HepG2 (cell line): ENCODE data around the gene ARID5B. TPM values are rescaled to one million over a fixed set of nuclear protein-coding genes. Genes with fewer than 3 reads are reported as not detected.

Experiments
- ATAC-seq: fragments of 200-7000 bp; cut with Tn5 transposase; 3 replicates; pipeline ENCODE4 v1.9.1; 2020; ENCODE audit warnings: mild to moderate bottlenecking, moderate library complexity
- BruUV-seq: library from RNA; stranded (reverse); fragments of 400-500 nt; replicated peaks from 2 replicates; lab custom pipeline; 2021; lab: Mats Ljungman, UMichigan
- CTCF ChIA-PET: fragments of 300-600 bp; formaldehyde crosslinking; extraction: SDS; loops from one replicate; lab custom pipeline; 2021; ENCODE audit warnings: low total read pairs, inconsistent platforms, low intra/inter-chr PET ratio; lab: Yijun Ruan, JAX
- POLR2A ChIA-PET: fragments of 350-600 bp; sonication (Branson Sonifier 250); formaldehyde crosslinking; loops from one replicate; lab custom pipeline; 2020; ENCODE audit warnings: antibody characterized with exemption, inconsistent platforms; lab: Yijun Ruan, JAX
- DNase-seq: peaks from one replicate; pipeline ENCODE4 v3.0.0-alpha.2; 2015; ENCODE audit warnings: low spot score
- FAIRE-seq: peaks from 3 replicates; lab custom pipeline; 2011; peaks lifted over from hg19 to GRCh38; lab: Jason Lieb, UNC
- H2AFZ ChIP-seq: one replicate; pipeline ENCODE4 v1.6.1; 2011; ENCODE audit warnings: low read length, inconsistent platforms
- H3K27ac ChIP-seq: fragments of 300-600 bp; 3 replicates; pipeline ENCODE4 v1.8.0; 2011; ENCODE audit warnings: mixed run types, mild to moderate bottlenecking, mixed read lengths, low read length, inconsistent platforms; ENCODE audit not compliant: insufficient read depth; ENCODE audit errors: extremely low read length
- H3K27me3 ChIP-seq, 2 experiments: fragments of 200-600 bp in 1 of 2; 2 replicates in 1 of 2; 3 replicates in 1 of 2; pipeline versions ENCODE4 v1.6.0 to v1.8.0; 2011; ENCODE audit warnings: low read length in 2 of 2, mild to moderate bottlenecking in 2 of 2, moderate library complexity in 2 of 2, inconsistent platforms in 1 of 2; ENCODE audit not compliant: insufficient read depth in 2 of 2, control insufficient read depth in 1 of 2
- H3K36me3 ChIP-seq, 2 experiments: fragments of 200-600 bp in 1 of 2; replicated peaks in 1 of 2; 2 replicates in 1 of 2; 3 replicates in 1 of 2; pipeline versions ENCODE4 v1.5.1 to v1.8.0; 2011; ENCODE audit warnings: low read length in 2 of 2, inconsistent platforms in 1 of 2; ENCODE audit not compliant: insufficient read depth in 2 of 2, control insufficient read depth in 1 of 2
- H3K4me1 ChIP-seq: 2 replicates; pipeline ENCODE4 v1.5.1; 2012; ENCODE audit warnings: low read length, inconsistent platforms; ENCODE audit not compliant: insufficient read depth
- H3K4me2 ChIP-seq: 2 replicates; pipeline ENCODE4 v1.6.0; 2011; ENCODE audit warnings: low read depth, low read length, inconsistent platforms
- H3K4me3 ChIP-seq, 3 experiments: fragments of 200-600 bp in 1 of 3; sonication (generic), shearing (Covaris generic) in 1 of 3; replicated peaks in 1 of 3; 2 replicates each; pipeline ENCODE4 v1.5.1; 2011 to 2016; ENCODE audit warnings: low read length in 3 of 3, inconsistent platforms in 2 of 3, low read depth in 2 of 3, mild to moderate bottlenecking in 2 of 3, control low read depth in 1 of 3, mixed read lengths in 1 of 3; ENCODE audit not compliant: insufficient read depth in 1 of 3
- H3K79me2 ChIP-seq: one replicate; pipeline ENCODE4 v1.6.1; 2011; ENCODE audit warnings: low read length, inconsistent platforms; ENCODE audit not compliant: insufficient read depth
- H3K9ac ChIP-seq: 2 replicates; pipeline ENCODE4 v1.6.0; 2011; ENCODE audit warnings: mild to moderate bottlenecking, low read depth, low read length, inconsistent platforms; ENCODE audit not compliant: insufficient read depth
- H3K9me3 ChIP-seq: 2 replicates; pipeline ENCODE4 v1.5.1; 2012; ENCODE audit warnings: mild to moderate bottlenecking, low read length
- H4K20me1 ChIP-seq: 2 replicates; pipeline ENCODE4 v1.6.0; 2011; ENCODE audit warnings: inconsistent platforms, mild to moderate bottlenecking, low read length, moderate library complexity; ENCODE audit not compliant: insufficient read depth
- GATAD2A ChIP-seq: IDR thresholded peaks from 2 replicates; pipeline ENCODE4 v1.6.1; 2016
- NKX3-1 ChIP-seq: sonication (generic); formaldehyde crosslinking; IDR thresholded peaks from 2 replicates; pipeline ENCODE4 v1.5.0; 2020; ENCODE audit warnings: missing genetic modification reagents
- NR2C2 ChIP-seq: sonication (generic); formaldehyde crosslinking; IDR thresholded peaks from 2 replicates; pipeline ENCODE4 v1.4.0; 2020; ENCODE audit warnings: missing genetic modification reagents, mild to moderate bottlenecking, moderate library complexity, borderline replicate concordance
- SNAPC2 ChIP-seq: sonication (generic); formaldehyde crosslinking; IDR thresholded peaks from 2 replicates; pipeline ENCODE4 v1.8.1; 2022; ENCODE audit warnings: mild to moderate bottlenecking, missing genetic modification reagents
- TAF15 ChIP-seq: fragments of 200-400 bp; formaldehyde crosslinking; IDR thresholded peaks from one replicate; pipeline ENCODE4 v1.6.1; 2018; ENCODE audit warnings: mild to moderate bottlenecking, low read depth, low read length; ENCODE audit not compliant: poor library complexity, severe bottlenecking
- ZBTB40 ChIP-seq, 2 experiments: fragments of 450-650 bp in 1 of 2; sonication (generic) in 1 of 2; formaldehyde crosslinking in 1 of 2; IDR thresholded peaks; 2 replicates each; pipeline versions ENCODE4 v1.6.1 to v1.8.0; 2016 to 2022; ENCODE audit warnings: antibody characterized with exemption in 1 of 2, mild to moderate bottlenecking in 1 of 2, missing genetic modification reagents in 1 of 2
- ZNF468 ChIP-seq: sonication (generic); formaldehyde crosslinking; IDR thresholded peaks from 2 replicates; pipeline ENCODE4 v1.8.0; 2022; ENCODE audit warnings: mild to moderate bottlenecking, moderate library complexity, missing genetic modification reagents
- ZNF678 ChIP-seq: sonication (generic); formaldehyde crosslinking; IDR thresholded peaks from 2 replicates; pipeline ENCODE4 v1.4.0; 2020; ENCODE audit warnings: mild to moderate bottlenecking, missing genetic modification reagents
- WGBS: methylation state at CpG from one replicate; pipeline ENCODE4 v1.1.6; 2017; ENCODE audit warnings: low lambda C conversion rate; 5-methylcytosine and 5-hydroxymethylcytosine counted together
- in situ Hi-C: cut with HindIII; loops from 2 replicates; pipeline ENCODE4 v1.10.0; 2017; ENCODE audit warnings: low pct_unique_long_range_greater_than_20kb; ENCODE audit not compliant: extremely low pct_ligation_motif_present
- intact Hi-C: fragments of 100-400 bp; cut with micrococcal nuclease; formaldehyde crosslinking; loops from one replicate; pipeline ENCODE4 v1.10.0; 2022; ENCODE audit not compliant: unreplicated experiment
- polyA plus RNA-seq, 8 experiments: library from polyadenylated mRNA; depleted of rRNA in 3 of 8; stranded (reverse) in 7 of 8; unstranded in 1 of 8; fragments of >200 nt; fragmentation: Illumina TruSeq in 4 of 8; extraction: Trizol in 4 of 8; gene quantifications; 2 replicates each; pipeline versions ENCODE4 v1.2.1 to v1.2.3, GENCODE V29; 2011 to 2016; ENCODE audit warnings: low read depth in 4 of 8, missing spikeins in 1 of 8, mixed read lengths in 1 of 8; ENCODE audit not compliant: insufficient read depth in 1 of 8
- total RNA-seq, 5 experiments: library from RNA; depleted of rRNA; stranded (reverse); fragments of >200 nt; fragmentation: Illumina TruSeq; extraction: Trizol; gene quantifications; 2 replicates each; pipeline ENCODE4 v1.2.3, GENCODE V29; 2016; ENCODE audit warnings: low read depth in 1 of 5
- TF ChIP-seq, protein P1 (sequence below): sonication (generic); formaldehyde crosslinking; IDR thresholded peaks from 2 replicates; pipeline ENCODE4 v1.4.0; 2020; ENCODE audit warnings: missing genetic modification reagents
- TF ChIP-seq, protein P2 (sequence below): sonication (generic); formaldehyde crosslinking; conservative IDR thresholded peaks from 2 replicates; pipeline ENCODE4 v1.5.0; 2020; ENCODE audit warnings: missing genetic modification reagents

ARID5B gene
- total and polyA plus RNA-seq, 2 of the 13 experiments (the other 11 are each of a cell fraction or from before 2014, with no cell fraction given): 6.2 to 21.1 TPM

DNA sequence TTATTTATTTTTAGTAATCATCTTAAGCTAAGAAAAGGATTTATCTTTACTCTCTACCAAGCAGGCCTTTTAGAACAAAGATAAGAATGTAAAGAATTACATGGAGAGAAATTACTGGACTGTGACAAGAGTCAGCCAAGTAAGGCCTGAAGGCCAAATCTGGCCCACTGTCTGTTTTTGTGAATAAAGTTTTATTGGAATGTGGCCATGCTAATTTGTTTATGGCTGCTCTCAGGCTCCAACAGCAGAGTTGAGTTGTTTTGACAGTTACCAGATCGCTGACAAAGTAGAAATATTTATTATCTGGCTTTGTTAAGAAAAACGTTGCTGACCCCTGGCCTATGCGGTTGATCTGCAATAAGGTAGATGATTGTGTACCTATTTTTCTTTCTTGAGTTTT, 6.1 kb downstream of the ARID5B start (continued):
- TF ChIP-seq ZBTB40 (IDR thresholded peaks at IDR 0.05) (no peak), ZBTB40 (CRISPR knock-in tag; IDR thresholded peaks at IDR 0.05) (peak; percentile 85)

GRCh38 chr10:61910226-61910805, 8.8 kb downstream of the ARID5B start:
- intact Hi-C loops: no loop called here
- Histone ChIP-seq H3K27ac (no peak overlapping the region), H2AFZ (no peak overlapping the region), H3K9ac (no peak overlapping the region), H3K79me2 (peaks cover 85% of the 10 kb centered on the region), H3K4me2 (no peak overlapping the region), H3K36me3 (peaks cover 4 to 26% of the 10 kb centered on the region in 2 experiments), H4K20me1 (peaks cover 11% of the 10 kb centered on the region), H3K27me3 (no peaks in the 10 kb centered on the region), H3K4me1 (peaks cover 41% of the 10 kb centered on the region), H3K4me3 (no peak overlapping the region), H3K9me3 (no peaks in the 10 kb centered on the region)
- ATAC-seq: no peak
- over 99% methylated on average over 6 of the region's 6 CpGs for WGBS
- in situ Hi-C loops: no loop called here
- BruUV-seq: no TSS peak
- ChIA-PET POLR2A (no interaction called here), CTCF (no interaction called here)
- FAIRE-seq: no peak
- no peak for DNase-seq
- TF ChIP-seq ZNF678 (CRISPR knock-in tag) (no peak), NR2C2 (CRISPR knock-in tag) (no peak), ZNF468 (no peak), TAF15 (no peak), SNAPC2 (CRISPR knock-in tag) (no peak), NKX3-1 (no peak), GATAD2A (CRISPR knock-in tag) (no peak)
- TF ChIP-seq, protein P1, sequence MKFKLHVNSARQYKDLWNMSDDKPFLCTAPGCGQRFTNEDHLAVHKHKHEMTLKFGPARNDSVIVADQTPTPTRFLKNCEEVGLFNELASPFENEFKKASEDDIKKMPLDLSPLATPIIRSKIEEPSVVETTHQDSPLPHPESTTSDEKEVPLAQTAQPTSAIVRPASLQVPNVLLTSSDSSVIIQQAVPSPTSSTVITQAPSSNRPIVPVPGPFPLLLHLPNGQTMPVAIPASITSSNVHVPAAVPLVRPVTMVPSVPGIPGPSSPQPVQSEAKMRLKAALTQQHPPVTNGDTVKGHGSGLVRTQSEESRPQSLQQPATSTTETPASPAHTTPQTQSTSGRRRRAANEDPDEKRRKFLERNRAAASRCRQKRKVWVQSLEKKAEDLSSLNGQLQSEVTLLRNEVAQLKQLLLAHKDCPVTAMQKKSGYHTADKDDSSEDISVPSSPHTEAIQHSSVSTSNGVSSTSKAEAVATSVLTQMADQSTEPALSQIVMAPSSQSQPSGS (CRISPR knock-in tag): no peak
- TF ChIP-seq, protein P2, sequence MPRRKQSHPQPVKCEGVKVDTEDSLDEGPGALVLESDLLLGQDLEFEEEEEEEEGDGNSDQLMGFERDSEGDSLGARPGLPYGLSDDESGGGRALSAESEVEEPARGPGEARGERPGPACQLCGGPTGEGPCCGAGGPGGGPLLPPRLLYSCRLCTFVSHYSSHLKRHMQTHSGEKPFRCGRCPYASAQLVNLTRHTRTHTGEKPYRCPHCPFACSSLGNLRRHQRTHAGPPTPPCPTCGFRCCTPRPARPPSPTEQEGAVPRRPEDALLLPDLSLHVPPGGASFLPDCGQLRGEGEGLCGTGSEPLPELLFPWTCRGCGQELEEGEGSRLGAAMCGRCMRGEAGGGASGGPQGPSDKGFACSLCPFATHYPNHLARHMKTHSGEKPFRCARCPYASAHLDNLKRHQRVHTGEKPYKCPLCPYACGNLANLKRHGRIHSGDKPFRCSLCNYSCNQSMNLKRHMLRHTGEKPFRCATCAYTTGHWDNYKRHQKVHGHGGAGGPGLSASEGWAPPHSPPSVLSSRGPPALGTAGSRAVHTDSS (CRISPR knock-in tag): no peak
